Measurements from ENCODE around the gene KRT72. TPM values are rescaled to one million over a fixed set of nuclear protein-coding genes. Genes with fewer than 3 reads are reported as not detected.

The KRT72 gene
- total RNA-seq, 2 donors from 2014 or later, result not detected

DNA sequence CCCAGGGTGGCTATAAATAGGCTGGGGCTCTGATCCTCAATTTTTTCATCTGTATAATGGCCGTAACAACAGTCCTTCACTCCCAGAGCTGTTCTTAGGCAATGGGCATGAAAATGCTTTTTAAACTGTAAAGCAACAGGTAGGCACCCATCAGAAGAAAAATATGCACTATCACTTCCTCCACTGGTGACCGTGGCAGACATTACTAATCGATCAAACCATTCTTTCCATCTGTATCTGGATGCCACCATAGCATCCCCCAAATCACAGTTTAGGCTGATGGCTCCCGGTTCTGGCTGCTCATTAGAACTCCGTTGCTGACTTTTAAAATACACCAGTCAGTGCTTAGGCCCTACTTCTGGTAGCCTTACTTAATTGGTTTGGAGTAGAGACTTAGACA, 59.6 kb downstream of the KRT72 start:
- Mint-ChIP-seq H3K36me3 (ENCODE audit: low read depth) (no peaks in the 10 kb centered on the region), H3K9me3 (no peaks in the 10 kb centered on the region), H3K4me1 (no peaks in the 10 kb centered on the region), H3K4me3 (no peak overlapping the region), H3K27me3 (peaks cover 10% of the 10 kb centered on the region), H3K27ac (no peak overlapping the region)
- no peak for ATAC-seq (replicated peaks)

GRCh38 chr12:52540531-52540930, 60.7 kb downstream of the KRT72 start:
- no peak for ATAC-seq (replicated peaks)
- H3K4me1 Mint-ChIP-seq, result no peaks in the 10 kb centered on the region
- H3K36me3 Mint-ChIP-seq (ENCODE audit: low read depth), result no peaks in the 10 kb centered on the region
- H3K27me3 Mint-ChIP-seq, result peaks cover 6% of the 10 kb centered on the region
- H3K27ac Mint-ChIP-seq, result no peak overlapping the region
- no peak overlapping the region for H3K4me3 Mint-ChIP-seq
- no peaks in the 10 kb centered on the region for H3K9me3 Mint-ChIP-seq

DNA sequence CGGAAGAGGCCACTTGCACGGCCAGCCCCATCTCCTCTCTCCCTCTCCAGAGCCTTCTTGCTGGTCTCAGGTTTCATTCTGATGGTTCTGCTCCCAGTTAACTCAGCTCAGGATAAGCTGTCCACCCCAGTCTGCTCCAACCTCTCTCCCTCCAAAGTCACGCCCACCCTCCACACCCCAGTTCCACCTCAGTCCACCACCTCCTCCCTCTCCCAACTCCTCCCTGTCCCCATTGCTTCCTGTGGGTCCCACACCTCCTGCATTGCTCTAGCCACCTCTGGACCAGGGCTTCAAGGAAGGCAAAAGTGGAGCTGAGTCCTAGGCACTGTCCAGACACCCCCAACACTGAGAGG, 61.5 kb downstream of the KRT72 start:
- Mint-ChIP-seq H3K27ac (no peak overlapping the region), H3K36me3 (ENCODE audit: low read depth) (no peaks in the 10 kb centered on the region), H3K9me3 (no peaks in the 10 kb centered on the region), H3K4me1 (no peaks in the 10 kb centered on the region), H3K4me3 (no peak overlapping the region), H3K27me3 (peaks cover 3% of the 10 kb centered on the region)
- ATAC-seq (replicated peaks), result no peak

GRCh38 chr12:52539083-52539820, 62.0 kb downstream of the KRT72 start:
- no peak overlapping the region for H3K27ac Mint-ChIP-seq
- H3K9me3 Mint-ChIP-seq, result no peaks in the 10 kb centered on the region
- H3K4me3 Mint-ChIP-seq, result no peak overlapping the region
- ATAC-seq (replicated peaks), result no peak
- H3K27me3 Mint-ChIP-seq, result peaks cover 3% of the 10 kb centered on the region
- H3K36me3 Mint-ChIP-seq (ENCODE audit: low read depth), result no peaks in the 10 kb centered on the region
- H3K4me1 Mint-ChIP-seq, result no peaks in the 10 kb centered on the region

DNA sequence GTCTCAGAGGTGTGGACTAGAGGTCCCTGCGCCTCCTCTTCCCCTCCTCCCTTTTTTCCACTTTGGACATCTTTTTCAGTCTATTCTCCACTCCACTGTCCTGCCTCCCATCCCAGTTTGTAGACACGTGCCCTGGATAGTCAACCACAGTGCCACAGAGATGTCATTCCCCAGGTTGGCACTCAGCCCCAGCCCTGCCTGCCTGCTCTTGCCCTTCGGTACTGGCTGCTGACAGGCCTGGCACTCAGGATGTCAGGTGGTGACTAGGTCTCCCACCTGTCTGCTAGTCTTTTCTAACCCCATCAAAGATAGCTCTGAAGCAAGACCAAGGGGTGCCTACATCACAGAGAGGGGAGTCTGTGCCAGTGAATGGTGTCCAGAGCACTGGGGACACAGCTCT, 64.2 kb downstream of the KRT72 start:
- H3K27me3 Mint-ChIP-seq, result no peaks in the 10 kb centered on the region

More for the DNA sequence above, 64.2 kb downstream of the KRT72 start:
- H3K9me3 Mint-ChIP-seq, result no peaks in the 10 kb centered on the region
- H3K4me1 Mint-ChIP-seq, result no peaks in the 10 kb centered on the region
- no peak overlapping the region for H3K27ac Mint-ChIP-seq
- no peaks in the 10 kb centered on the region for H3K36me3 Mint-ChIP-seq (ENCODE audit: low read depth)
- ATAC-seq (replicated peaks), result no peak
- no peak overlapping the region for H3K4me3 Mint-ChIP-seq

Other genes with a start within 250 kb of the KRT72 start
- not detected for gene KRT85, start 234.0 kb downstream of the KRT72 start, total RNA-seq
- not detected for gene KRT84, start 215.8 kb downstream of the KRT72 start, total RNA-seq
- gene KRT82, start 195.1 kb downstream of the KRT72 start, total RNA-seq, result not detected
- gene KRT75, start 167.1 kb downstream of the KRT72 start, total RNA-seq, result not detected
- gene KRT6B, start 149.3 kb downstream of the KRT72 start, total RNA-seq, result not detected
- gene KRT6C, start 127.7 kb downstream of the KRT72 start, total RNA-seq, result not detected
- gene KRT6A, start 108.2 kb downstream of the KRT72 start, total RNA-seq, result not detected
- not detected for gene KRT5, start 81.1 kb downstream of the KRT72 start, total RNA-seq
- gene KRT71, start 48.3 kb downstream of the KRT72 start, total RNA-seq, result not detected
- gene KRT74, start 27.6 kb downstream of the KRT72 start, total RNA-seq, result not detected
- not detected for gene KRT73, start 17.1 kb upstream of the KRT72 start, total RNA-seq
- gene KRT2, start 50.7 kb upstream of the KRT72 start, total RNA-seq, result not detected
- not detected for gene KRT1, start 78.9 kb upstream of the KRT72 start, total RNA-seq
- gene KRT77, start 102.1 kb upstream of the KRT72 start, total RNA-seq, result not detected
- gene KRT76, start 175.9 kb upstream of the KRT72 start, total RNA-seq, result not detected
- gene KRT3, start 194.7 kb upstream of the KRT72 start, total RNA-seq, result not detected
- not detected for gene KRT4, start 212.7 kb upstream of the KRT72 start, total RNA-seq
- under 1 TPM in 1 of 2 donors, not detected in 1; 0.82 TPM for gene KRT79, start 232.8 kb upstream of the KRT72 start, total RNA-seq
- gene KRT78, start 247.5 kb upstream of the KRT72 start, total RNA-seq, result not detected

Data from activated T-helper 17 cell treated with anti-CD3 and anti-CD28 coated beads, Interleukin-2, amount 50 U/mL, for 72 hours (primary cell).